ENCODE results near the gene SPSB3.
"Not testable (repeated sequence)": the region's sequence is repeated elsewhere in the genome, so short reads cannot be mapped to it uniquely, and the experiment has no call there.

SPSB3 gene

DNA sequence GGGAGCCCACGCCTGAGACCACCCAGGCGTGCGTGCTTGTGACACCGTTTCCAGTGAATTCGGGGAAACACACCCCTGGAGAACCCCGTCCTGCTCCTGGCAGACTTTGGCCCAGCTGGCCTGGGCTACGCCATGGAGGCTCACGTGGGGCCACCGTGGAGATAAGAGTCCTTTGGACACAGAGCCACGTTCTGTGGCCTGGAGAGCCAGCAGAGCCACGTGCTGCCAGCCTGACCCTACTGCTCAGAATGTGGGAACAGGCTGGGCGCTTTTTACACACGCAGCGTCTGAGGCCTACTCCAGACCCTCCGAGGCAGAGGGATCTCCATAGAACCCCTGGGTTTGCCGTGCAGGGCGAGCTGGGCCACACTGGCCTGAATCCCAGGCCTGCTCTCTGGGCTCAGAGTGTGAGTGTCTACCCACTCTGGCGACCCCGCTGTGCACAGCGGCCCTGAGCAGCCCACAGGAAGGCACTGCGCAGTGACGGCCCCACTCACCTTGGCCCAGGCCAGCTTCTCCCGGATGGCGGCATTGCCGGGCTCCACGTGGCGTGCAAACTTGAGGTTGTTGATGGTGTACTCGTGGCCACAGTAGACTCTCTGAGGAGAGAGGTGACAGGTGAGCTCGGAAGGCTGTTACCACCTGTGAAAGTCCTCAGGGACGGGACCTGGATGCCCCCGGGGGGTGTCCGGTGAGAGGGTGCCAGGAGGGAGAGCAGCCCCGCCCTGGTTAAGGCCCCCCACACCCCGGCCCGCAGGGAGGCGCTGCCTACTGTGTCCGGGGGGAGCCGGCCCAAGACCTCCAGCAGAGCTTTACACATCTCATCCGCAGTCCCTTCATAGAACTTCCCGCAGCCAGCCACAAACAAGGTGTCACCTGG lies 34.3 kb upstream of the SPSB3 start:
- no peak for DNase-seq

DNA sequence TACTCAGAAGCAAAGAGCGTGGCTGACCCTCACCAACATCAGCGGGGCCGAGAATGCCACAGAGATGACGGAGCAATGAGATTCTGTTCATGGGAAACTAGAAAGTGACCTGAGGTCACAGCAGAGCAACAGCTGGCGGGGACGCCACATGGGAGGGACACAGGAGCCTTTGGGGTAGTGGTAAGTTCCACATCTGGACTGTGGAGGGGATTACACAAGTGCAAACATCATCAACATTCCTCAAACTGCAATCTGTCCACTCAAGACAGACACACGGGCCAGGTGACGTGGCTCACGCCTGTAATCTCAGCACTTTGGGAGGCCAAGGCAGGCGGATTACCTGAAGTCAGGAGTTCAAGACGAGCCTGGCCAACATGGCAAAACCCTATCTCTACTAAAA lies 33.1 kb upstream of the SPSB3 start:
- DNase-seq: no peak

DNA sequence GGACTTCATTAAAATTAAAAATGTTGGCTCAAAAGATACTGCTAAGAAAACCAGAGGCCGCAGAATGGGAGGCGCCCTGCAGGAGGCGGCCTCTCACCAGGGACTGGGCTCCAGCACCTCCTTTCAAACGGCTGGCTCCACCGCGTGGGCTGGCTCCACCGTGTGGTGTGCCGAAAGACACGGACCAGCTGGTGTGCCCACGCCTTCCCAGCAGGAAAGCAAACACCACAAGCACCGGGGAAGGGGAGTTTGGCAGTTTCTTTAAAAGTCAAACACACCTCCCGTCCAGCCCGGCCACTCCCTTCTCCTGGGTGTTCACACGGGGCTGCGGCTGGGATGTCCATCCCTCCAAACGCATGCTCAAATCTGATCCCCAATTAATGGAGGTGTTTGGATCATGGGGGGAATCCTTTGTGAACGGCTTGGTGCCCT lies 30.4 kb upstream of the SPSB3 start:
- DNase-seq: peak; percentile 57

DNA sequence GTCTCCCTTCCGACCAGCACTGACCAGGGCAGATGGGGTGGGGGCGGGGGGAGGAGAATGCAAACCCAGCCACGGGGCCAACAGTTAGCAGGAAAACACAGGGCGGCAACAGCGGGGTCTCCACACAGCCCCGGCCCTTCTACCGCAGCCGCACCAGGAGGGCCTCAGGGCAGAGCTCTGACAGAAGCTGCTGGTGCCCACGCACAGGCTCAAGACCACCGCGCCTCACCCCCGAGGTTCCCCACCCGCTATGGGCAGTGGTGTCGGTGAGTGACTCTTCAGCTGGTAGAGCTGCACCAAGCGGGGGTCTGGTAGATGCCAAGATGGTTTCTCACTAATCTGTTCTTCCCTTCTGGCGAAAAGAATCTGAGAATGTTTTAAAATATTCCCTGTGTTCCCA lies 28.2 kb upstream of the SPSB3 start:
- DNase-seq: no peak

DNA sequence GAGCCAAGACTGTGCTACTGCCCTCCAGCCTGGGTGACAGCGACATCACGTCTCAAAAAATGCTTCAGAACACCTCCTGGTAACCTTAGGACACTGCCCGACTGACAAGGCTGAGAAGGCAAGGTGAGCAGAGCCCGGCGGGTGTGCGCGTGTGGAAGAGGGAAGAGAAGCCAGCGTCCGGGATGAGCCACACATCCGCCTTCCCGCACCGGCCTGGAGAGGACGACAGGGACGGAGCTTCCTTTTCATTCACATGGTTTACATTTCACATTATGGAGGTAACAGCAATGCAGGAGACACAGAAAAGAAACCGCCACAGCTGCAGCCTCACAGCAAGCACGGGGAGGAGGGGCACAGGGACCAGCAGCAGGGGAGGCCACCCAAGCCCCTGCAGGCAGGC lies 27.7 kb upstream of the SPSB3 start:
- no peak for DNase-seq

DNA sequence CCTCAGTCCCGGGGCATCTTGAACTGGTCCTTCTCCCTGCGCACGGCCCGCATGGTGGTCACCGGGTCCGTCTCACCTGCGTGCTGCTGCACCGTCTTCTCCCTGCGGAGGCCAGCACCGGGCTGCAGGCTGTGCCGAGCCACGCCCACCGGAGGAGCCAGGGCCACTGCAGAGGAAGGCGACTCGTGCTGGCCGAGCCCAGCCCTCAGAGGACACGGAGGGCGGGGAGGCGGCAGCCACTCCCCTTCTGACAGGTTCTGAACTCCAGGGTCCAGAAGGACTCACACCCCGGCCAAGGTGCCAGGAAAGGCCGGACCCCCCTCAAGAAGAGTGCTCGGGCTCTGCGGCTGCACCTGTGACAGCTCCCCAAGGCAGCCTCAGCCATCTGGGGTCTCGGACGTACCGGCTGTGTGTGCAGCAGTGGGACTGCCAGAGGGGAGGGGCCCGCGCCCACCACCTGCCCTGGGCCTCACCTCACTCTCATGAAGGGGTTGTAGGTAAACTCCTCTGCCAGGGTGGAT lies 27.0 kb upstream of the SPSB3 start:
- DNase-seq: no peak

DNA sequence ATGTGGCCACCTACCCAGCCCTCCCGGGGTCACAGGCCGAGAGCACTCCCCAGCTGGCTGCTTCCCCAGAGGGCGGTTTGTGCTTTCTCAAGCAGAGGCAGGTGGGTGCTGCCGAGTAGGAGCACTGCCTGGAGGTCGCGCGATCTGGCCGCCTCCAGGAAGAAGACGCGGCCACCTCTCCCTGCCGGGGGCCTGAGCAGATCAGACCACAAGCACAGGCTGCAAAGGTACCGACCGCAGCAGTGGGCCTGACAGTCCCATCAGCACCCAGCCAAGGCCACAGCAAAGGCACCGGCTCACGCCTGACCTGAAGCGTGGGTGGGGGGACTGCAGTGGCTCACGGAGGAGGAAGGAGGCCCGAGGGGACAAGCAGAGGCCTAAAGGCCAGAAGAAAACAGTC lies 26.3 kb upstream of the SPSB3 start:
- DNase-seq: no peak

DNA sequence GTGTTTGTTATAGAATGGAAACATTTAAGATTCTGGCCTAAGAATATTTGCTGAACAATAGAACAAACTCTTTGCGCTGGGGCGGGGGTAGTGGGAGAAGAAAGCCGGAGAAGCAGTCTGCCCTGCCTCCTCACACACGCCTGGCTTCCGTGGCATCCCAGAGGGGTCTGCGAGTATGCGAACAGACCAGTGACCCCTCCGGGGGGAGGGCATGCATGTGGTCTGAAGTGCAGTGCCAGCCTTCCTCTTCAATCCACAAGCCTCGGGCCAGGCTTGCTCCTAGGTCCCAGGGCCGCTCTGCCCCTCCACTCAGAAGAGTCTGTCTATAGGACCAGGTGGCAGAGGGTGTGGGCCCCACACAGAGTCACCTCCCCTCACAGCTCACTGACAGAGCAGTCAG lies 25.3 kb upstream of the SPSB3 start:
- DNase-seq: no peak

DNA sequence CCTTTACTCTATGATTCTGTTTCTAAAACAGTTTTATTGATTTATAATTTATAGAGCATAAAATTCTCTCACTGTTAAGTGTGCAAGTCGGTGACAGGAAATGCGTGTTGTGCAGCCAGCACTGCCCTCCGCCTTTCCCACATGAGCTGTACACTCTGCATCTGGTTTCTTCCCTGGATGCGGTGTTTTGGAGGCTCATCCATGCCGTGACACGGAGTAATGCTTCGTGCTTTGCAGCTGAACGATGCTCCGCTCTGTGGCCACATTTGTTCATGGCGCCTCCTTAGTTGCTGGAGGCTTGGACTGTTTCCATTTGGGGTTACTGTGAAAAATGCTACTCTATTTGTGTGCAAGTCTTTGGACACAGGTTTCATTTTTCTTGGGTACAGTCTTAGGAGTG lies 18.3 kb upstream of the SPSB3 start:
- DNase-seq: no peak

DNA sequence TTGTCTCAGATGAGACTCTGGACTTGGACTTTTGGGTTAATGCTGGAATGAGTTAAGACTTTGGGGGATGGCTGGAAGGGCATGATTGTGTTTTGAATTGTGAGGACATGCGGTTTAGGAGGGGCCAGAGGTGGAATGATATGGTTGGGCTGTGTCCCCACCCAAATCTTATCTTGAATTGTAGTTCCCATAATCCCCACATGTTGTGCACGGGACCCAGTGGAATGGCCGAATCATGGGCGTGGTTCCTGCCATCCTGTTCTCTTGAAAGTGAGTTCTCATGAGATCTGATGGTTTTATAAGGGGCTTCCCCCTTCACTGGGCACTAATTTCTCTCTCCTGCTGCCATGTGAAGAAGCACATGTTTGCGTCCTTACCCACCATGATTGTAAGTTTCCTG lies 16.9 kb upstream of the SPSB3 start:
- DNase-seq: not testable (repeated sequence)

DNA sequence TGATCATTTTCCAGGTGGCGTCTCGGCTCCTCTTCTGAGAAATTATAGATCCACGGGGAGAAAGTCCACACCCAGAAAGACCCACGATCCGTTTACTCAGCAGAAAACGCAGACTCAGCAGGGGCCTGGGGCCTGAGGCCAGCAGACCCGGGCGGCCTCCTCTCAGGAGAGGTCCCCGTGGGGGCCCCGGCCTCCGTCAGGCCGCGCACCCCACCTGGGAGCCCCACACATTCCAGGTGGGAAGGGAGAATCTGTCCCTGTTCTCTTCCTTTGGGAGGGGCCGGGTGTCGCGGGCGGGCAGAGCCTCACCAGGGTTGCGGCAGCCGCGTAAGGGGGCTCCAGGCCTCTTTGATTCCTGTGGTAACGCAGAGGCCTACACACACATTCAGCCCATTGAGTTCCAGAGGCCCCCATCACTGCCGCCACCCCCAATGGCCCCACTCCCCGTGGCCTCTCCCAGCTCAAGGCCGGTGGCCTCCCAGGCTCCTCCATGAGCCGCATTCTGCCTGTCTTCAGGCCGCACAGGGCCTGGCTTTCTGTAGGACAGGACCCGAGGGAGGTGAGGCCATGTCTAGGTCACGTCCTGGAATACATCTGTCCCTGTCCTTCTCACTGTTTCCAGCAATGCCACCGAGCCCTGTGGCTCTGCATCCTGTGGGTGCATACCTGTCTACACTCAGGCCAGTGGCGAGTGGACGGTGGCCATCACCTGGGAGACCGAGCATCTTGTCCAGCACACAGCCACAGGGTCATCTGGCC lies 12.7 kb upstream of the SPSB3 start:
- no peak for DNase-seq

DNA sequence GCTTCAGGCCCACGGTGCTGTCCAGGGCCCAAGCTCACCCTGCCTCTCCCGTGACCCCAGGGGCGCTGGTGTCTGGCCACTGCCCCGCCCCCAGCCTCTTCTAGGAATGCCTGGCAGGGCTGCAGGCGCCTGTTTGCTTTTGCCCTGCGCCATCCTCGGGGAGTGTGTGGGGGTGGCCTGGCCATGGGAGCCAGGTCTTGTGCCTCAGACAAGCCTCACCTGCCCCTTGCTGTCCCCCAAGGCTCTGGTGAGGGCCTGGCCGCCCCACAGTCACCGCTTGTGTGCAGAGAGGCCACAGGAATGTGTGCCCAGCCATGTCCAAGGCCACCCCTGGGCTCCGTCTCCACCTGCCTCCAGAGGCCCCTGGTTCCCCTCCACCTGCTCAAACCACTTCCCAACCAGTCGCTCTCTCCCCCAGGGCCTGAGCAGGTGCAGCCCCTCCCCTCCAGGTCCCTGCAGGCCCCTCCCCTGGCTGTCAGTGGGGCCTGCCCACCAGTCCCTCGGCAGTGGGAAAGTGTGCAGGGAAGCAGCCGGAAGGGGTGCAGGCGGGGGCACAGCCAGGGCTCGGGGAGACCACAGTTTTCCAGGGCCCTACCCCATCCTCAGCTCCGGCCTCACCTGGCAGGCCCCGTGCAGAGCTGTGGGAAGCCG lies 12.0 kb upstream of the SPSB3 start:
- DNase-seq: no peak

DNA sequence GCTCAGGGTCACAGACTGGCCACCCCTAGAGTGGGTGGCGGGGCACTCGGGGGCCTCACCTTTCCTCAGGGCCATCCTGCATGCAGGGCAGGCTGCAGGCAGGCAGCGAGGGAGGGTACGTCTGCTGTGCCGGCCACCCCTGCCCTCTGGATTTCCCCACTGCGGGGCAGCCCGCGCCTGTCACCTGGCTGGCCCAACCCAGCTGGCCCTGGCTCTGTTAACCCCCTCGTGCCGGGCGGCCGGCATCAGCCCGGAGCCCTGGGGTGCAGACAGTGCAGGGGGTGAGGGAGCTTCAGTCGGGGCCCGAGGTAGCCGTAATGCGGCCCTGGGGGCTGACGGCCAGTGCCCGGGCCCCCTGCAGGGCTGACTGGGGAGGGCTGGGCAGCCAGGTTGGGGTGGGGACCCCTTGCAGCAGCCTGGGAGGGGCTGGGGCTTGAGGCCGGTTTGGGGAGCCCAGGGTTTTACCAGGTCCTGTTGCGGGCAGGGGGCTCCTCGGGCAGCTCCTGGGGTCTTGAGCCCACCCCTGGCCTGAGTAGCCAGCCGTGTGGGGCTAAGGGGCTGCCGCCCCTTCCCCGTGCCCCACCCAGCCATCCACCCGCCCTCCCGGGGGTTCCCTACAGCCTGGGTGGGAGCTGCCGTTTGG lies 11.3 kb upstream of the SPSB3 start, which contains the start of gene IGFALS:
Gene IGFALS, minus strand, starts transcription at position 128 of the 643 bp plus-strand sequence. Its CDS starts 53 bp downstream, at position 75.
- no peak for DNase-seq

DNA sequence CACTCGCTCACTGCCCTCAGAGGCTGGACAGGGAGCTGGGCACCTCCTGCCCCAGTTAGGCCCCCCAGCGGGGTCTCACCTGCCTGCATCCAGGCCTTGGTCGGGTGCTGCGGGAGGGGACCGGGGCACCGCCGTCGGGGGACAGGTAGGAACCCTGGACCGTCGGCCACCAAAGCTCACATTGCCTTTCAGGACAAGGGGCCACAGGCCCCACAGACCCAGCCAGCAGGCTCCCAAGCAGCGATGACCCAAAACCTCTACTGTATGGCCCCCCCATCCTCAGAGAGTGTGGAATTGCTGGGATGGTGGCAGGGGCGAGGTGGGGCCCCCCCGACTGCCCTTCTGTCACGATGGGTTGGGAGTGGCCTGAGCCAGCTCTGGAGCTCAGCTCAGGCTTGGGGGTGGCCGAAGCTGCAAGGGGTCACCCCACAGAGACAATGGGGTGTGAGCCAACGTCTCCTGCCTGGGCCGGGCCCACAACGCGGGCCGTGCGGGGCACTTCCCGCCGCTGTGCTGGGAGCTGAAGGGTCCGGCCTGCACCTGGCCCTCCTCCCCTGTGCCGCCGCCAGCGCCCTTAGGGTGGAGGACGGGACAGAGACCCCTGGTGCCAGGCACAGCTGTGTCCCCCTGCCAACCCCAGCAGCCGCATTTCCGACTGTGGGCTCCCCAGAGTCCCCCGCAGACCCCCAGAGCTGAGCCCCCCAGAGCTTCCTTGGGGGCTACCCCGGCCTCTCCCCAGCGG lies 10.6 kb upstream of the SPSB3 start:
- DNase-seq: no peak

DNA sequence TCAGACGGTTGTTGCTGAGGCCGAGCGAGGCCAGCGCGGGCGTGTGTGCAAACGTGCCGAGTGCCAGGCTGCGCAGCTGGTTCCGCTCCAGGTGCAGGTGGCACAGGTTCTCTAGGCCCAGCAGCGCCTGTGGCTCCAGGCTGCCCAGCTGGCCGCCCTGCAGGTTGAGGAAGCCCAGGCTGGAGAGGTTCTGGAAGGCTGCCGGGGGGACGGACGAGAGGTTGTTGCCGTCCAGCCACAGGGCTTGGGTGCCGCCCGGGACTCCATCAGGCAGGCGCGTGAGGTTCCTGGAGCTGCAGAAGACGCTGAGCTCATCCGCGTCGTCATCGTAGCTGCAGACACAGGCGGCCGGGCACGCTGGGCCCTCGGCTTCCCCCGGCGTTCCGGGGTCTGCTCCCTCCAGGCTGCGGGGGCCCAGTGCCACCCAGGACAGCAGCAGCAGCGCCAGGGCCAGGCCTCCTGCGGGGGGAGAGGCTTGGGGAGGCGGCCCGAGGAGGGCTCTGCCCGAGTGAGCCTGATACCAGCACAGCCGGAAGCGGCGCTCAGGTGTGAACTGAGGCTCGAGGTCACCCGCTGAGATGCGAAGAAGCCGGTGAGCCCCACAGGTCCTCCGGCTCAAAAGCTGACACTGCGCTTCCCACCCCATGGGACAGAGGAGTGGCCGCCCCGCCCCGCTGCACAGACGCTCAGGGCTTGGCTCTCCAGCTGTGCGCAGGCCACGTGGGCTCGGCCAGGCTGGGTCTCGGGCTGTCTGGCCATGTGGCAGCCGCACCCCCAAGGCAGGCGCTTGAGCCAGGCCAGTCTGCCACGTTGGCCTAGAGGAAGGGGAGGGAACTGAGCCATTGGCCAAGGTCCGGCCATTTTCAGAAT lies 9.8 kb upstream of the SPSB3 start:
- DNase-seq: no peak

DNA sequence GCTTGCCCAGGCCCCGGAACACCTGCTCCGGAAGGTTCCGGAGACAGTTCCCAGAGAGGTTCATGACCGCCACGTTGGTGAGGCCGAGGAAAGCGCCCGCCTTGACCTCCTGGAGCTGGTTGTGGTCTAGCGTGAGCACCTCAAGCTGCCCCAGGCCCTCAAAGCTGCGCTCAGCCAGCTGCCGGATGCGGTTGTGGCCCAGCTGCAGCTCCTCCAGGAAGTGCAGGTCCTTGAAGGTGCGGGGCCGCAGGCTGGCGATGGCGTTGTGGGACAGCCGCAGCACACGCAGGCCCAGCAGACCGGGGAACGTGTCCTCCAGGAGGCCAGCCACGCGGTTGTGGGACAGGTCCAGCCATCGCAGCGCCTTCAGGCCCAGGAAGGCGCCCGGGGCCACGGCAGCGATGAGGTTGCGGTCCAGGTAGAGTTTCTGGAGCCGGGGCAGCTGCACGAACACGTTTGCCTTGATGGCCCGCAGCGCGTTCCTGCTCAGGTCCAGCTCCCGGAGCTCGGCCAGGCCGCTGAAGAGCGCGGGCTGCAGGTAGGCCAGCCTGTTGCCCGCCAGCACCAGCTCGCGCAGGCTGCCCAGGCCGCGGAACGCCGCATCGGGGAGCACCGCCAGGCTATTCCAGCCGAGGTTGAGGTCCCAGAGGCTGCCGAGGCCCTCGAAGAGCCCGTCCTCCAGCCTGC lies 9.0 kb upstream of the SPSB3 start:
- no peak for DNase-seq

DNA sequence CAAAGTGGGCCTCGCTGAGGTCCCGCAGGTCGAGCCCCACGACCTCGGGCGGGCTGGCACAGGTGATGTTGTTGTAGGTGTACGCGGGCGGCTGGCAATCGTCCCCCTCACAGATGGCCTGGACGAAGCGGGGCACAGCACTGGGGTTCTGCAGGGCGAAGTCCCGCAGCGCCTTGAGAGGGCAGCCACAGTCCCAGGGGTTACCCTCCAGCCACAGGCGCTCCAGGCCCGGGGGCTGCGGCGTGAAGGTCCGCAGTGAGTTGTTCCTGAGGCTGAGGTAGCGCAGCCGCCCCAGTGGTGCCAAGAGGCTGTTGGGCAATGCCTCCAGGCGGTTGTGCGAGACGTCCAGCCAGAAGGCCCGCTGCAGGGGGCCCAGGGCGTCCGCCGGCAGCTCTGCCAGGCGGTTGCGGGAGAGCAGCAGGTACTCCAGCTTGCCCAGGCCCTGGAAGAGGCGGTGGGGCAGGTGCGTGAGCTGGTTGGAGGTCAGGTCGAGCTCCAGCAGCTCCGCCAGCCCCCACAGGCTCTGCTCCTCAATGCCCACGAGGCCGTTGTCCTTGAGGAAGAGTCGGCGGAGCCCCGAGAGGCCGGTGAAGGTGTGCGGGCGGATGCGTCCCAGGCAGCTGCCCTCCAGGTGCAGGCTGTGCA lies 8.4 kb upstream of the SPSB3 start:
- DNase-seq: no peak

DNA sequence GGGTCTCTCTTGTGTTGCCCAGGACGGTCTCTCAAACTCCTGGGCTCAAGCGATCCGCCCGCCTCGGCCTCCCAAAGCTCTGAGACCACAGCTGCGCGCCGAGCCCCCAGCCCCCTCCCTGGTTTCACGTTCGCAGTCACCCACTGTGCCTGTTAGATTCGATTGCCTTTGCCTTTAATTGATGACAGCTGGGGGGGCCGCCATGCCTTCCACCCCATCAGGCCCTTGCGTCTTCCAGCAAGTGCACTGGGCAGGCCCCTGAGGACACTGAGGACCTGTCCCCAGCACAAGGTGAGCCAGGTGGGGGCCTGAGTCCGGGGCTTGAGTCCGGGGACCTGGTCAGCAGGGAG lies 7.9 kb upstream of the SPSB3 start:
- DNase-seq: no peak

DNA sequence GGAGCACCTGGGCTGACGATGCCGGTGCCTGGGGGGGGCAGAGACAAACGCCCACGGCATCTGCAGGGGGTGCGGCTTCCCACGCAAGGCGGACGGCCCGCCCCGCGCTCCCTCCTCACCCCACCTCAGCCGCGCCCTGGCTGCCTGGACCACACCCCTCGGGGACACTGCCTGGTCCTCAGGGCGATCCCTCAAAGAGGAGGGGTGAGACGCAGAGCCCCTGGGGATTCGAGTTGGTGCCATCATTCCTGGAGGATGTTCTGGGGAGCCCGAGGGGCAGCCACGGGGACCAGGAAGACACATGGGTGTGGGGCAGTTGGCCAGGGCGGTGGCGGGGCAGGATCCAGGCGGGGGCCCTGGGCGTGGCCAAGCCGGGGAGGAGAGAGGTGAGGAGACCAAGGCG lies 7.3 kb upstream of the SPSB3 start:
- no peak for DNase-seq

DNA sequence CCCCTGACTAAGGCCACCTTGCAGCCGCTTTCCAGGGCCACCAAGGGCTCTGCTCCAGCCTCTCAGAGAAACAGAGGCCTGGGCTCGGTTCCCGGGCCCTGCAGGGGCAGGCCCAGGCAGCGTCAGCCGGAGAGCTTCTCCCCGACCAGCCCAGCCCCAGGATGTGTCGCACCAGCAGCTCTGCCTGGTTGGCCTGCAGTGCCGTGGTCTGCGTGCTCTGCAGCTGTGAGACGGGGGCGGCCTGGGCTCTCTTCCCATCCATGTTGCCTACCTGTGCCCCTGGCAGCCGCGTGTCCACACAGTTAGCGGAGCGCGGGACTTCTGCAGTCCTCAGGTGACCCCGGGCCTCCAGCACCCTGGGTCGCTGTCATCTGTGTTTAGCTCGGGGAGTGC lies 6.3 kb upstream of the SPSB3 start:
- DNase-seq: no peak

Data from fibroblast of skin of back (primary cell).